ENCODE results near the gene HS1BP3. TPM values are rescaled to one million over a fixed set of nuclear protein-coding genes. Genes with fewer than 3 reads are reported as not detected.

The HS1BP3 gene
- total RNA-seq, 1 experiment from 2014 or later, result 26.4 TPM

- H3K4me1 Mint-ChIP-seq (ENCODE audit: low read depth, unreplicated experiment), result no peaks in the 10 kb centered on the region
Observed at GRCh38 chr2:20673686-20674308, 22.9 kb upstream of the HS1BP3 start.

DNA sequence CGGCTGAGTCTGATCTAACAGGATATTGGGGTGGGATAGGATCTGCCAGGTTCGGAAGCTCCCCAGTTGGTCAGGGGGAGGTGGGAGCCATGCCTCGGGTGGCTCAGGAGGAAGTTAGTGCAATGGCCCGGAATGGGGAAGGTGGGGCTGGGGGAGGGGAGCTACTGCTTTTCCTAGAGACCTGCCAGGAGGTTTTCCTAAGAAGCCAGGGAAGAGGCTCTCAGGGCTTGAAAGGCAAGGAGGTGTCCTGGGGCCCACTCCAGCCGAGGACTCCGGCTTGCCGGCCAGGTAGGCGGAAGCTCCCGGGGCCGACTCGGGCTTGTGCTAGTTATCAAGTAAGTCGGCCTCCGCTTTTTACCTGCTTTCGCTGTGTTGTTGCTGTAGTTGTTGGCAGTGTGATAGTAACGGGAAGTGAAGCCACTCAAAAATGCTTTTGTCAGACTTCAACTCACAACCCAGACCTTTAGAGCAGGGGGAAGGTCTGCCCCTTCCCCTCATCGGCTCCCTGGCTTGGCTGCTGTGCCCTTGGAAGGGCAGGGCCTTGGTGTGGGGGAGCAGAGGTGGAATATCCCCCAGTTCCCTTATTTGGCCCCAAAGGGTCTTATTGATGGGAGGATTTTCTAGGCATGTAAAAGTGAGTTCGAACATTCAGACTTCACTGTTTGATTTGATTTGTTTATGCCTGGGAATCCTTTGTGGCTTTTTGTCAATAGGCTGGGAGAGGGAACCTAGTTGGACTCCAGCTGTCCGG is 21.5 kb upstream of the HS1BP3 start:
- intact Hi-C loops (cut with micrococcal nuclease; ENCODE audit: unreplicated experiment), result no loop called here
- no peak for DNase-seq
- H3K4me1 Mint-ChIP-seq (ENCODE audit: low read depth, unreplicated experiment), result no peaks in the 10 kb centered on the region
- no TSS peak for BruUV-seq (replicated peaks)
- no peaks in the 10 kb centered on the region for H3K36me3 Mint-ChIP-seq (ENCODE audit: insufficient read depth, unreplicated experiment)
- H3K27me3 Mint-ChIP-seq (ENCODE audit: unreplicated experiment), result peaks cover 16% of the 10 kb centered on the region
- TF ChIP-seq, protein P1, sequence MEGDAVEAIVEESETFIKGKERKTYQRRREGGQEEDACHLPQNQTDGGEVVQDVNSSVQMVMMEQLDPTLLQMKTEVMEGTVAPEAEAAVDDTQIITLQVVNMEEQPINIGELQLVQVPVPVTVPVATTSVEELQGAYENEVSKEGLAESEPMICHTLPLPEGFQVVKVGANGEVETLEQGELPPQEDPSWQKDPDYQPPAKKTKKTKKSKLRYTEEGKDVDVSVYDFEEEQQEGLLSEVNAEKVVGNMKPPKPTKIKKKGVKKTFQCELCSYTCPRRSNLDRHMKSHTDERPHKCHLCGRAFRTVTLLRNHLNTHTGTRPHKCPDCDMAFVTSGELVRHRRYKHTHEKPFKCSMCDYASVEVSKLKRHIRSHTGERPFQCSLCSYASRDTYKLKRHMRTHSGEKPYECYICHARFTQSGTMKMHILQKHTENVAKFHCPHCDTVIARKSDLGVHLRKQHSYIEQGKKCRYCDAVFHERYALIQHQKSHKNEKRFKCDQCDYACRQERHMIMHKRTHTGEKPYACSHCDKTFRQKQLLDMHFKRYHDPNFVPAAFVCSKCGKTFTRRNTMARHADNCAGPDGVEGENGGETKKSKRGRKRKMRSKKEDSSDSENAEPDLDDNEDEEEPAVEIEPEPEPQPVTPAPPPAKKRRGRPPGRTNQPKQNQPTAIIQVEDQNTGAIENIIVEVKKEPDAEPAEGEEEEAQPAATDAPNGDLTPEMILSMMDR (IDR thresholded peaks at IDR 0.05; ENCODE audit: unreplicated experiment), result no peak
- H3K9me3 Mint-ChIP-seq (ENCODE audit: low read depth, unreplicated experiment), result no peaks in the 10 kb centered on the region
- H3K27ac Mint-ChIP-seq (ENCODE audit: unreplicated experiment), result no peak overlapping the region
- CTCF ChIA-PET, result no interaction called here
- no peak overlapping the region for H3K4me3 Mint-ChIP-seq (ENCODE audit: low read depth, unreplicated experiment)

More at GRCh38 chr2:20673686-20674308, 22.9 kb upstream of the HS1BP3 start:
- Mint-ChIP-seq H3K27ac (ENCODE audit: unreplicated experiment) (no peak overlapping the region), H3K27me3 (ENCODE audit: unreplicated experiment) (peaks cover 1% of the 10 kb centered on the region), H3K36me3 (ENCODE audit: insufficient read depth, unreplicated experiment) (no peaks in the 10 kb centered on the region), H3K9me3 (ENCODE audit: low read depth, unreplicated experiment) (no peaks in the 10 kb centered on the region), H3K4me3 (ENCODE audit: low read depth, unreplicated experiment) (no peak overlapping the region)
- TF ChIP-seq, protein P1 (IDR thresholded peaks at IDR 0.05; ENCODE audit: unreplicated experiment), result no peak
- CTCF ChIA-PET, result interaction anchor here (0.7 to 4.1 kb wide), 2 partner anchors 13 to 286 kb away, joined by 3 to 24 read pairs; no protein-coding TSS in a partner anchor
- no peak for DNase-seq
- intact Hi-C loops (cut with micrococcal nuclease; ENCODE audit: unreplicated experiment), result no loop called here
- no TSS peak for BruUV-seq (replicated peaks)

DNA sequence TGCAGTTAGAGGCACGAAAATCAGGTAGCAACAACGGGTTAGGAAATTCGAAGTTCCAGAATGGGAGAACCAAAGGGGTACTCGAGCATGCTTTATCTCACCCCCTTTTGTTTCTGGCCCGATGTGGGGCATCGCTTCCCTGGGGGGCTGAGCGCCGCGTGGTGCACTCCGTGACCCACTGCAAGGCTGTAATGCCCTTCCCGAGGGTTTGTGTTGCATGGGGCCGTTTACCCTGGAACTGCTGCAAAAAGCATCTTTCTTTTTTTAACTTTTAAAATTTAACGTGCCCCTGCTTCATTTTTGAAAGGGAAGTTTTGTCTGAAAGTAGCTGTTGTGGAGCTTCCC is 20.8 kb upstream of the HS1BP3 start:
- CTCF ChIA-PET, result no interaction called here
- TF ChIP-seq, protein P1 (IDR thresholded peaks at IDR 0.05; ENCODE audit: unreplicated experiment), result no peak
- Mint-ChIP-seq H3K27ac (ENCODE audit: unreplicated experiment) (no peak overlapping the region), H3K4me1 (ENCODE audit: low read depth, unreplicated experiment) (no peaks in the 10 kb centered on the region), H3K27me3 (ENCODE audit: unreplicated experiment) (peaks cover 19% of the 10 kb centered on the region), H3K9me3 (ENCODE audit: low read depth, unreplicated experiment) (no peaks in the 10 kb centered on the region), H3K4me3 (ENCODE audit: low read depth, unreplicated experiment) (no peak overlapping the region), H3K36me3 (ENCODE audit: insufficient read depth, unreplicated experiment) (no peaks in the 10 kb centered on the region)
- intact Hi-C loops (cut with micrococcal nuclease; ENCODE audit: unreplicated experiment), result no loop called here
- DNase-seq, result no peak
- BruUV-seq (replicated peaks), result no TSS peak

DNA sequence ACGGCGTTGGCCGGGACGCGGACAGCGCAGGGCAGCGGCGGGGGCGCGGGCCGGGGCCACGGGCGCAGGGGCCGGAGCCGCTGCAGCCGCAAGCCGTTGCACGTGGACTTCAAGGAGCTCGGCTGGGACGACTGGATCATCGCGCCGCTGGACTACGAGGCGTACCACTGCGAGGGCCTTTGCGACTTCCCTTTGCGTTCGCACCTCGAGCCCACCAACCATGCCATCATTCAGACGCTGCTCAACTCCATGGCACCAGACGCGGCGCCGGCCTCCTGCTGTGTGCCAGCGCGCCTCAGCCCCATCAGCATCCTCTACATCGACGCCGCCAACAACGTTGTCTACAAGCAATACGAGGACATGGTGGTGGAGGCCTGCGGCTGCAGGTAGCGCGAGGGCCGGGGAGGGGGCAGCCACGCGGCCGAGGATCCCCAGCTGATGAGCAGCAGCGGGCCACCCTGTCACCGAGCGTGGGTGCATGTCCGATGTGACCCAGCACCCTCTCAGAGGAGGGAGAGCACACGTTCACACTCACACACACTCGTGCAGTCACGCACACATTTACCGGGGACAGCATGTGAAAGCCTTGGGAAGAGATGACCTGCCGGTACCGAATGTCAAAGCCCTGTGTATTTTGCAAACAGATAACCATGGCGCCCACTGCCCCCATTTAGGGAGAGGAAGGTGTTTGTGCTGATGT is 20.3 kb upstream of the HS1BP3 start:
- no peak overlapping the region for H3K27ac Mint-ChIP-seq (ENCODE audit: unreplicated experiment)
- TF ChIP-seq, protein P1 (IDR thresholded peaks at IDR 0.05; ENCODE audit: unreplicated experiment), result no peak
- CTCF ChIA-PET, result no interaction called here
- H3K36me3 Mint-ChIP-seq (ENCODE audit: insufficient read depth, unreplicated experiment), result no peaks in the 10 kb centered on the region
- H3K27me3 Mint-ChIP-seq (ENCODE audit: unreplicated experiment), result peaks cover 24% of the 10 kb centered on the region
- DNase-seq, result no peak
- H3K9me3 Mint-ChIP-seq (ENCODE audit: low read depth, unreplicated experiment), result no peaks in the 10 kb centered on the region
- no TSS peak for BruUV-seq (replicated peaks)
- H3K4me1 Mint-ChIP-seq (ENCODE audit: low read depth, unreplicated experiment), result no peaks in the 10 kb centered on the region
- intact Hi-C loops (cut with micrococcal nuclease; ENCODE audit: unreplicated experiment), result no loop called here
- no peak overlapping the region for H3K4me3 Mint-ChIP-seq (ENCODE audit: low read depth, unreplicated experiment)
